NCI-H146 treated with DMSO at 0.1 percent for 48 hours (cell line): Measurements from ENCODE around the gene NDC80.

Source experiments
- DNase-seq: peaks from one replicate; lab custom pipeline; 2025; ENCODE audit not compliant: unreplicated experiment; lab: John Stamatoyannopoulos, UW

NDC80 gene

DNA sequence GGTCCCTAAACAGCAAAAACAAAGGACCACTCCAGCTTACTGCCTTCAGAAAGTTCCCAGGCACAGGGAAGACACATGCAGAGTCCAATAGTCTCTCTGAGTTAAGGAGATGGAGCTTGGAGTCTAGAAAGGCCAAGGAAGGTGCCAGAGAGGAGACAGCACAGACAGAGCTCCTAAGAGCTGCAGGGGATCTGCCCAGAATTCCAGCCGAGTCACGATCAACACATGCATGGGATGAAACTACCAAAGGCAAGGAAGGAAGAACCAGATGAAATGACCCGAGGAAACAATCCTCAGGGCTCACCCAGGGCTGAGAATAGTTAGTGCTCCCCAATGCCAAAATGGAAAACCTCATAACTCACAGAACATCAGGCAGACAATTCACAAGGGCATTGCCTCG lies 15.5 kb upstream of the NDC80 start:
- no peak for DNase-seq

DNA sequence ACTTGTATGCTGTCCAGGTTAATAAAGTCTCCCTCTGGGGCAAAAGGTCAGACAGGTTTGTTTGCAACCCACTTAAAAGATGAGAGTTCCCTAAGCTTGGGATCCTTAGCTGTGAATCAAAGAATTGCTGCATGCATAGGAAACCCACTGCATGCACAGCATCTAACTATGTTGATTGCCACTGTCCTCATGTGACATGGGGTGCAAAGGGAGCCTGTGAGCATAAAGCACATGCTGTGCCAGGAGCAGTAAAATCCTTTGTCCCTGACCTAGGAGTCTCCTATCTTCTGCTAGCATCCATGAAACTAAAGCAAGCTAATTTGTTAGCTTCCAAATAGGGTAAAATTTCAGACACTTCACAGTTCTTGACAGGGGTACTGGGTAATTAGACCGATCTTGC lies 13.8 kb upstream of the NDC80 start:
- DNase-seq: no peak

DNA sequence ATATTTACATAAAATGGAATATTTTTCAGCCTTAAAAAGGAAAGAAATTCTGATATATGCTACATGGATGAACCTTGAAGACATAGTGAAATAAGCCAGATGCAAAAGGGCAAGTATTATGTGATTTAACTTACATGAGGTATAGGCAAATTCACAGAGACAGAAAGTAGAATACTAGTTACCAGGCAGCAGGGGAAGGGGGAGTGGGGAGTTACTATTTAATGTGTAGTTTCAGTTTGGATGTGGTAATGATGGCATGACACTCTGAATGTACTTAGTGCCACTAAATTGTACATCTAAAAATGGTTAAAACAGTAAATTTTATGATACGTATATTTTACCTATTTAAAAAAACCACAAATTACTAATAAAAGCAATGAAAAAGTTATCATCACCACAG lies 12.1 kb upstream of the NDC80 start:
- no peak for DNase-seq

DNA sequence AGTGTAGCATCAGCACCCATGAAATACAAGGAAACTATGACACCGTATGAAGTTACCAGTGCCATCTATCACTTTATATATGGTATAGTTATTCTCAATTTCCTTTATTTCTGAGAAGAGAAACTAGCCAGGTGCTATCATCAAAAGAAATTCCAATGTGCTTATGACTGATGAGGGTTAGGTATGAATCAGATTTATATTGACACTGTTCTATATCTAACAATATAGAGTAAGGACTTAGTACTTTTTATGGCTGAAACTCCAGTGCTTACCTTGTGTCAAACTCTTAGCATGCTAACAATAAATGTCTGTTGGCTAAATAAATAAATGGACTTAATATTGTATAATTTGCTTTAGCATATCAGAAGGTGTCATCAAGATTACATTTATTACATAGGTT lies 7.0 kb upstream of the NDC80 start:
- no peak for DNase-seq

DNA sequence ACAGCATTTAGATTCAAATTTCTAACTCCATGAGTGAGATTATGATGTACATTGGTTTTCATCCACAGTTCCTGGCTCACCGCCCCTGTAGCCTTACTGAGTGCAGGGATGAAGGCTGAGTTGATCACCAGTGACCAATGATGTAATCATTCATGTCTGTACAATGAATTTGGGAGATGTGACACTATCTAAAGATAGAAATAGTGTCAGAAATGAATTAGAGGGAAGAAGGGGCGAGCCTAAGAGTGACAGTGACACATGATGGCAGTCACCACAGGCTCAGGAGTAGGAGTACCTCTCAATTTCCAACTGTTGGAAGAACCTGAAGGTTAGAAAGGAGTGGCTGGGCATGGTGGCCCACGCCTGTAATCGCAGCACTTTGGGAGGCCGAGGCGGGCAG lies 3.2 kb upstream of the NDC80 start:
- no peak for DNase-seq

DNA sequence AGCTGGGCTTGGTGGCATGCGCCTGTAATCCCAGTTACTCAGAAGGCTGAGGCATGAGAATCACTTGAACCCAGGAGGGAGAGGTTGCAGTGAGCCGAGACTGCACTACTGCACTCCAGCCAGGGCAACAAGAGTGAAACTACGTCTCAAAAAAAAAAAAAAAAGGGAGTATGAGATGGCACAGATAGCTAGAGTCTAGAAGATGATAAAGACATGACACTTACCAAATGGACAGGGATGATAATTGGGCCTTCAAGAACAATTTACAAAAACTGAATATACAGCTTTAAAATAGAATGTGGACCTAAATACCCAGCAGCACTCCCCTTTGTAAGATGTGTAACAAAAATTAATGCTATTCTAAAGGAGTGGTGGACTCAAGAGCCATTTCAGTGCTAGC lies 2.8 kb upstream of the NDC80 start:
- DNase-seq: no peak

DNA sequence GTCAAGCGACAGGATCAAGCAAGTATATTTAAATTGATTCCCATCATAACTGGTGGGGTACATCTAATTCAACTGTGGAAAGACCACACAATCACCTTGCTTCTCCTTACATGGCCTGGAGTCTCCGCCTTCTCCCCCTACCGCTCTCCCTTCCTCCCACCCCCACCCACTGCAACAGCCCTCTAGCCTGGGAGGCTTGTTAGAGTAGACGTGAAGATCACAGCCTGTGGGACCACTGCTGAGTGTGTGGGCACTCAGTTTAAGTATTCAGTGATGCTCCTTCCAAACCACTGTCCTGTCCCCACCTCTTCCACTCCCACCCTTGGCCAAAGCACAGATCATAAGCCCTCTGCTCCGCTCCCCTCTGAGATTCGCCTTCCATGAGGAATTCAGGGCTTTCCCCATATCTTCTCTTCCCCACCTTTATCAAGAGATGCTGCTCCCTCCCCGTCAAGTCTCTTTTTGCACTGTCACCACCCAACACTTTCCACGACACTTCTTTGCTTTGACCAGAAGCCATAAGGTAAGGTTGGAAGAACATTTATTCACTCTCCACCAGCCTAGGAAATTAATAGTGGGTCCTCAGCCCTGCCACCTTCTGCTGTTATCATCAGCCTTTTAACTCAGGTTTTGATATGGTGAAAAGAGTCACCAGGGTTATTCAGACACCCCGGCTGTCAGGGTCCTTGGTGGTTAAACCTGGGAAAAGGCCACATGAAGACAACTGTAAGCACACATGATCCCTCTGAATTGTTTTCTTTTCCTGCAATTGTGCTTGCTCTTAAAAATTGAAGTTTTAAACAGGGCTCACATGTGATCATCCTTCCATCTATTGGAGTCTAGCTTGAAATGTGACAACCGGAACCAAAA lies 1.8 kb upstream of the NDC80 start:
- no peak for DNase-seq

DNA sequence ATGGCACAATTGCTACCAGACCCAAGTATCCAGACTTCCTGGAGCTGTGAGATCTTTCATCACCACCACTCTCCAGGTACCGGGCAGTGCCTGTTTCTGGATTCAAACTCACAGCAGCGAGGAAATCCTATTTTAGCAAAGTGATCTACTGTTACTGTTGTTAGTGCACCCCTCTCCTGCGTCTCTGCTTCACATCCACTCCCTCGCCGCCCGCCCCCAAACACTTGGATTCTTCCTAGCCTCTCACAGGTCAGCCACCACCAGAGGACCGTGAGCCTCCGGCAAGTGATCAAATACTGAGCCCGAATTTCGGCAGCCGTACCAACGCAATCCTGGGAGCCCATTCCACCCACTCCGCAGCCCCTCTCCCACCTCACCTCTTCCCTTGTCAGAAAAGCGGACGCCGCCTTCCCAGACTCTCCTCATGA lies 571 bp upstream of the NDC80 start:
- DNase-seq: peak; percentile 85

DNA sequence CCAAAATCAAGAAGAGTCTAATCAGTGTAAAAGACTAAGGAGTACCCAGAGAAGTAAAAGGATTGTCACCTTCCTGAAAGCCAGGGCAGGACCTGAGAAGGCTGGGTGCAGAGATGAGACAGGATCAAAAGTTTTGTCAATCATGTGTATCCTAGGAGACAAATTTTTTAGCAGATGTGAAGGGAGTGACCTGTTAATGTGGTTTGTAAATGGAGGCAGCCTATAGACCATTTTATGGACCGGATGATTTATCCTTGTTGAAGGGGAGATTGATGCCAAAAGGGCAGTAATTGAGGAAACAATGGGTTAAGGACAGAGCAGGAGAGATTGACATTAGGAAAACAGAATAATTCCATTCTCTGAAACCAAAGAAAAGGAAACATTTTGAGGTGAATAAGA lies 813 bp downstream of the NDC80 start:
- DNase-seq: no peak

DNA sequence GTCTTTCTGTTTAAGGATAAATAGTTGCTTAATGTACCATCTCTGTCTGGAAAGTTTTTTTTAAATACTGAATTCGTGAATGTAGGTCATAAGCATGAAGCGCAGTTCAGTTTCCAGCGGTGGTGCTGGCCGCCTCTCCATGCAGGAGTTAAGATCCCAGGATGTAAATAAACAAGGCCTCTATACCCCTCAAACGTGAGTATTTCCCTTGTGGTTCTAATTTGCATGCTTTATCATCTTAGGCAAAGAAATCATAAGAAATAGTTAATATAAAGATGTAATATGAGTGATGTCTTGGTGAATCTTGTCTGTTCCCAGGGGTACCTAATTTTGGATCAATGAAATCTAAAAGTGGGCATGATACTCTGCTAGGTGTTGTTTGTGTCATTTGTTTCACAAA lies 1.5 kb downstream of the NDC80 start:
- no peak for DNase-seq

DNA sequence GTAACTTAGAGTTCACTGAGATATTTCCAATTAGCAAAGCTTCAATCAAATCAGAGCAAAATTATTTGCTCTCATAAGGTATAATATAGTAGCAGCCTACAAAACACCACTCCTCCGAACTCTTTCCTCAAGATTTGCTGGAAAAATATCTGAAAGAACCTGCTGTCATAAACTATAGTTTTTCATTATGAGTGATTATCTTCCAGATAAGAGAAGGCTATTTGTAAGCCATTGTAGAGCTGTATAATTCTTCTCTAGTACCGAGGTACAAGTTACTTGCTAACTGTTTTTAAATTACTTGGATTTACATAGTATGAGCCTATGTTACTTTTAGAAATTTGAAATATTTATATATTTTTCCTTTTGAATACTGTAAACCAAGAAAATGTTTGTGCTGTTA lies 2.1 kb downstream of the NDC80 start:
- DNase-seq: no peak

DNA sequence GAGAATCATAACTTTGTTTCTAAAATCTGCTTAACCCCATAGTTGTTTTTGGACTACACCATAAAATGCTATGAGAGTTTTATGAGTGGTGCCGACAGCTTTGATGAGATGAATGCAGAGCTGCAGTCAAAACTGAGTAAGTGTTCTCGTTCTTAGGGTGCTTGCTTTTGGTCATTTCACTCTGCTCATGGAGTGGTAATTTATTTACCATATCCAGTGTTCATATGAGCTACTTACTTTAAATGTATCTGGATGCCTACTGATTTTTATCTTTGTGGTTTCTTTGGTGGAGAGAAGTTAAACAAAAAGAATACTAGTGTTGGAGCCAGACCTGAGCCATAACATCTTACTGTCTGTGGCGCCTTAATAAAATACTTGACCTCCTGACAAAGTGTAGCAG lies 16.4 kb downstream of the NDC80 start:
- no peak for DNase-seq

DNA sequence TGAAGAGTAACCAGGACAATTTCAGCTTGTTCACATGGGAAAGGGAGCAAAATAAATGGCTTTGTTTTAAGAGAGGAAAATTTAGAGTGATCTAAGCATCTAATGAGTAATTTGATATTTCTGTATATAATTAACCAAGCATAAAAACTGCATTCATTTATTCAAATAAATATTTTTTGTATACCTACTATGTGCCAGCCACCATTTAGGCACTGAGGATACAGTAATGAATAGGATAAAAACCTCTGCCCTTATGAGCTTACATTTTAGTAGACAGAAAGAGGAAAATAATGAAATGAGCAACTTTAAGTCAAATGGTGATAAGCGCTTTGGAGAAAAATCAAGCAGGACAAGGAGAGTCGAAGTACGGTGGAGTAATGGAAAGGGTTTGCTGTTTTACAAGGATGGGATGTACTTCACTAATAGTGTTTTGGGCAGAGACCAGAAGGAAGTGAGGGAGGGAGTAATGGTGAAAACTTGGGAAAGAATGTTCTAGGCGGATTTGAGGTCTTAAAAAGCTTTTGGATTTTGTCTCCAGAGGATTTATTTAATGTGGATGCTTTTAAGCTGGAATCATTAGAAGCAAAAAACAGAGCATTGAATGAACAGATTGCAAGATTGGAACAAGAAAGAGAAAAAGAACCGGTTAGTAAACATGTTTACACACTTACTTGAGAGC lies 17.4 kb downstream of the NDC80 start:
- DNase-seq: no peak

DNA sequence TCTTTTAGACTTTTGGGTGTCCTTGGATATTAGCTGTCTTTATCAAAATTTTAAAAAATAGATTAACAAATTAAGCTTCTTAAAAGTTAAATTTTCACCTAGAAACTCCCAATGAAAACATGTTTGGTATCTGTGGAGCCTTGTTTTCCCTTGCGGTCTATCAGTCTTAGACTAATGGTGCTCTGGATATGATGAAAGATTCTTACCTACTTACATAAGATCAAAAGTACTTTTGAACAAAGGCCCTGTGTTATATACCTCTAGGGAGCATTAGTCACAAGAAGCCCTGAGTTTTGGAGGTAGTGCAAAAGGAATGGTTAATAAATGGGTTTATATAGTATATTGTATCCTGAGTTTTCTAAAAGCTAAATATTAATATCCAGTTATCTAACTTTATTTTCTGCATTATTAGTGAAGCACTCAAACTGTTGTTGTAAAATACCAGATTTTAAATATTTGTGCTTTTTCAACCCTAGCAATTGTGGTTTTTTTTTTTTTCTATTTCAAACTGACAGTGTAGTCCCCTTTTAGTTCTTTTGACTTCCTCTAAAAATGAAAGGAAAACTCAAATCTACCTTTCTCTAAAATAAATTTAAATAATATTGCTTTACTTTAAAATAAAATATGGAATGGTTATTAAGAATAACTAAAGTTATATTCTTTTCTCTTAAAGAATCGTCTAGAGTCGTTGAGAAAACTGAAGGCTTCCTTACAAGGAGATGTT lies 18.1 kb downstream of the NDC80 start:
- DNase-seq: no peak

DNA sequence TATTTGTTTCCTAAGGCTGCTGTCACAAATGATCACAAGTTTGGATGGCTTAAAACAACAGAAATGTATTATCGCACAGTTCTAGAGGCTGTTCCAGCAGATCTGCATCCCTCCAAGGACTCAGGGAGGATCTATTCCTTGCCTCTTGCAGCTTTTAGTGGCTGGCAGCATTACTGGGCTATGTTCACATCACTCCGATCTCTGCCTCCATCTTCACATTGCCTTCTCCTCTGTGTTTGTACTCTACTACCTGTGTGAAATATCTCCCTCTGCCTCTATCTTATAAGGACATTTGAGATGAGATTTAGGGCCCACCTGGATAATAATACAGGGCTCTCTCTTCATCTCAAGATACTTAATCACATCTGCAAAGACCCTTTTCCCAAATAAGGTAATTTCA lies 18.9 kb downstream of the NDC80 start:
- DNase-seq: no peak

DNA sequence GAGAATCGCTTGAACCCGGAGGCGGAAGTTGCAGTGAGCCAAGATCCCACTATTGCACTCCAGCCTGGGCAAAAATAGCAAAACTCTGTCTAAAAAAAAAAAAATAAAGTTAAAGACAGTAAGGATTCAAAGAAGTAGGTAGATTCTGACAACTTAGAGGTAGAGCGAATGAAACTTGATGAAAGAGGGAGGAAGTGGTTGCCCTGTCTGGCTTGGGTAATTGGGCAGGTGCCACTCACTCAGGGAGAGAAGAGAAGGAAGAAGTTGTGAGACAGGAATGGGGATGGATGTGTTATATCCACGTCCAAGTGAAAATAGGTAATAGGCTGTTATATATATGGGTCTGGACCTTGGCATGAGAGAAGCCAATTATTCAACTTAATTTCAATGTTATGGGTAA lies 26.3 kb downstream of the NDC80 start:
- no peak for DNase-seq

DNA sequence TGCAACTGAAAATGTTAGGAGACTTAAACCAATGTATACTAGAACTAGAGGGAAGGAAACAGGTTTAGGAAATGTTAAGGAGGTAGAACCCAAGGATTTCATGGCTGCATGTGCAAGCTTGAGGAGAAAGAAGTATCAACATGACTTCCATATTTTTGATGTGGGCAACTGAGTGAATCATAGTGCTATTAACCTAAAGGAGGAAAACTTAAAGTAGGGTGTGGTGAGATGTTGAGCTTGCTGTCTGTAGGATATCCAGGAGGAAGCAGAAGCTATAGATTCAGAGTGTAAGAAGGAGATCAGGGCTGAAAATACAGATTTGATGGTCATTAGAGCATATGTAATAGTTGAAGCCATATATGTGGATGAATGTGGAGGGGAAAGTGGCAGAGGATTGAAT lies 31.5 kb downstream of the NDC80 start:
- DNase-seq: no peak

DNA sequence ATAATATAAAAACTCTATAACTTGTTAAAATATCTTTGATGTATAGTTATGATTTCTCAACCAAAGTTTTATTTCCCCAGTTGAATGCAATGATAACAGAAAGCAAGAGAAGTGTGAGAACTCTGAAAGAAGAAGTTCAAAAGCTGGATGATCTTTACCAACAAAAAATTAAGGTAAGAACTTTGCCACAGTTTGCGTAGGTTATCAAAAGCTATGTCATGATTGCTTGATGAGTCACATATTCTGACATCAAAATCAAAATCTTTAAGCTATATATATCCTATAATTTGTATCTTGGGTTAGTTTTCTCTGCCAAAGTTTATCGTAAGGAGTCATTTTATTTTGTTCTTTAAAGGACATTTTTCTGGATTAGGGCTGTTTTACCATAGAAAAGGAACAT lies 35.0 kb downstream of the NDC80 start:
- DNase-seq: no peak

DNA sequence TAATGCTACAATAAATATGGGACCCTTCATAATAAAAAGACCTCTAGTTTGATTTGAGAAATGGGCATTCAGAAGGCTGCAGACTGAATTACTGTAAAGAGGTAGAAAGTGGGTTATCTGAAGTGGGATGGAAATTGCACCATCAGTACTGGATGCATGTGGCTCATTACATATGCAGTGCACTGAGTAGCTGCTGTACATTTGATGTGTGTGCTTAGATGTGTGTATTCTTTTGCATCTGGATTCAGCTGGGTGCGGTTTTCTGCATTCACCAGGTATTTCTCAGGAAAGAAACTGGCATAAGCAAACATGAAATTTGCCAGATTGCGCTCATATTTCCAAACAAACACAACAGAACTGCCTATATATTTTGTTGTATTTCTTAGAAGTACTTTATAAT lies 38.2 kb downstream of the NDC80 start:
- DNase-seq: no peak

DNA sequence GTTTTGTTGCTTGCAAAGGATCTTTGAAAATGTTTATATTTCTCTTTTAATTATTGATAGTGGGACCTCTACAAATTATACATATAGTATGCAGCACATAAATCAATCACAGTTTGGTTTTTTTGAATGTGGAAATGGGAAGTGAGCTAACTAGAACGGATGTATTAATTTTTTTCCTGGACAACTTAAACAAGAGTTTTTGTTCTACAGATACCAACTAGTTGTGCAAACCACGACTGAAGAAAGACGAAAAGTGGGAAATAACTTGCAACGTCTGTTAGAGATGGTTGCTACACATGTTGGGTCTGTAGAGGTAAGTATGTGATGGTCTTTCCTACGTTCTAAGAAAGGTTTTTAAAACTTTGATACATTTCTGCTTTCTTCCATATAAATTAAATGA lies 39.2 kb downstream of the NDC80 start:
- DNase-seq: no peak

DNA sequence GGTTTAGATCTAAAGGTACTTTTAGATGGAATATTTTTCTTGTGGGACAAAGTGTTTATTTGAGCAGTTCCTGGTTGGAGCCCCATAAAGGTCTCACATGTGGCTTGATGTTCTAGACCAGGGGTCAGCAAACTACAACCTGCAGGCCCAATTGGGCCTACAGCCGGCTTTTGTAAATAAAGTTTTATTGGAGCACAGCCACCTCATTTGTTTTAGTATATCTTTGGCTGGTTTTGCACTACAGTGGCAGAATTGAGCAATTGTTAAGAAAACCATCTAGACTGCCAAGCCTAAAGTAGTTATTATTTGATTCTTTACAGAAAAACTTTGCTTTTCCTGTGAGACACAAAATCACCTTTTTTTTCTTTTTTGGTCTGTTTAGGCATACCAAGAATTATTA lies 41.6 kb downstream of the NDC80 start:
- DNase-seq: no peak

DNA sequence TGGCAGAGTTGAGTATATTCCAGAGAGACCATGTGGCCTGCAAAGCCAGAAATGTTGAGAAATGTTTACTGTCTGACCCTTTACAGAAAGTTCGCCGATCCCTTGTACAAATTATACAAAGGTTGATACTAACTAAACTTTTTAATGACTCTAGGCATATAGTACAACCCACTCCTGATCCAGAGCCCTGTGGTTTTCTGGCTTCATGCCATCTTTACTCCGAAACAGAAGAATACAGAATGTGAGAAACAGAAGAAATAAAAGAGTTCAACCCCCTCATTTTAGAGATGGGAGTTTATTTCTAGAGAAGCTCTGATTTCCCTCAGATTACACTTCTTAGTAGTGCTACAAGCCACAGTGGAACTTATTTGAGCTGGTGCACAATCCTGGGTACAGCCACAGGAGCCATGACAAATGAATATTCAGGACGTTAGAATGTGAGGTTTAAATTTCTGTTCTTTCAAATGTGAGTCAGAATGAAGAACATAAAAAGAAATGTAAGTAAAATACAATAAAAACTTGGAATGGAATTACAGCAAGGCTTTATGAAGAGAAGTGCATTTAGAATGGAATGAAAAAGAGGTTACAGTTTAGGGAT lies 46.1 kb downstream of the NDC80 start:
- DNase-seq: no peak
